ENCODE measurements around the gene FAM169A.

Gene FAM169A

DNA sequence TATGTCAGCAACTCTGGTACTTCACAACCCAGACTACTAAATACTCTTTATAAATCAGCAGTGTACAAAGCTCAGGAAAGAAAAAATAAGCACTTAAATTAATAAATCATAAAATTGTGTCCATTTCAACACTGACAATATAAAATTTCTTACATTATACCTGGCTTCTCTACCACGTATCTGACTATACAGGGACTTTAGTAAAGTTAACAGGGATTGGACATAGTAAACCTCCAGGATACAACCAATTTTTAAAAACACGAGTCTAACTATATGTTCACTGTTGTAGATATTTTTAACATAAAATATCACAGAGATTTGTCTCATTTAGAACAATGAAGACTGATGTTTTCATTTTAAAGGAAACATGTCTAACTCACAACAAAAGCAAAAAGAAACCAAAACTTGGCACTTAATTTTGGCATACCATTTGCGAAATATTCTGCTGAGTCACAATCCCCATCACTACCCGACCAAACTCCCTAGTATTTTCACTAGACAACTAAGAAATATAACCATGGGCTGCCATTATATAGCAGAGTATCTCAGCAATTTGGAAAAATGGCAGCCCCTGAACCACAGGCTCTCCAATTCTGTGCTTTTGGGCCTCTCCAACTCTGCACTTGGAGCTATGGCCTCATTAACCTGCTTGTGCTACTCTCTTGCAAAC, 14.4 kb downstream of the FAM169A start:
- H3K9me3 Mint-ChIP-seq = peaks cover 10% of the 10 kb centered on the region
- H3K27ac Mint-ChIP-seq = peak overlapping the region; percentile 86
- peaks cover 11% of the 10 kb centered on the region for H3K36me3 Mint-ChIP-seq (ENCODE audit: low read depth)
- H3K4me3 Mint-ChIP-seq = peak overlapping the region; percentile 53
- peaks cover 39% of the 10 kb centered on the region for H3K4me1 Mint-ChIP-seq (ENCODE audit: low read depth)
- no peak for DNase-seq
- no peaks in the 10 kb centered on the region for H3K27me3 Mint-ChIP-seq

GRCh38 chr5:74850789-74851425, 15.3 kb downstream of the FAM169A start:
- Mint-ChIP-seq H3K4me1 (ENCODE audit: low read depth) (peaks cover 41% of the 10 kb centered on the region), H3K27ac (peak overlapping the region; percentile 26)

GRCh38 chr5:74850030-74850429, 16.2 kb downstream of the FAM169A start:
- H3K4me3 Mint-ChIP-seq = no peak overlapping the region
- no peaks in the 10 kb centered on the region for H3K36me3 Mint-ChIP-seq (ENCODE audit: low read depth)
- no peaks in the 10 kb centered on the region for H3K9me3 Mint-ChIP-seq
- H3K27ac Mint-ChIP-seq = no peak overlapping the region
- H3K27me3 Mint-ChIP-seq = no peaks in the 10 kb centered on the region
- DNase-seq = no peak
- H3K4me1 Mint-ChIP-seq (ENCODE audit: low read depth) = peaks cover 41% of the 10 kb centered on the region

More at GRCh38 chr5:74850789-74851425, 15.3 kb downstream of the FAM169A start:
- H3K36me3 Mint-ChIP-seq (ENCODE audit: low read depth) = peaks cover 5% of the 10 kb centered on the region
- no peaks in the 10 kb centered on the region for H3K27me3 Mint-ChIP-seq
- no peak for DNase-seq
- peaks cover 6% of the 10 kb centered on the region for H3K9me3 Mint-ChIP-seq
- no peak overlapping the region for H3K4me3 Mint-ChIP-seq

DNA sequence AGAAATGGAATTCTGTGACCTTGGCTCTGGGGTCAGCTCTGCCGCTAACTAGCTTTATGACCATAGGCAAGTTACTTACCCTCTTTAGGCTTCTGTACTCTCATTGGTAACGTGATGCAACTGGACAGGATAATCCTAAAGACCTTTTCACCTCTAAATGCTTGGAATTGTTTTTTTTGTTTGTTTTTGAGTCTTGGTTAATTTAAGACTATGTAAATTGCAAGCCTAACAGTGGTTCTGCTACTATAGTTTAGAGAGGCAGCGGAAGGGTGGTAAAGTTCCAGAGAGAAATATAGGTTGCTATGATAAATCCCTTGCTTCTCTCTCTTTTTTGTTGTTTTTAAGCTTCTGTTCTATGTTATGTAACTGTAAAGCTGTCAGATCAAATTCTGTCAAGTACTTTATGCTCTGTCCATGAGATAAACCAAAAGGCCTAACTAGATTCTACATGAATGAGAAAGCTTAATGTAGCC, 17.6 kb downstream of the FAM169A start:
- Mint-ChIP-seq H3K4me3 (no peak overlapping the region), H3K36me3 (ENCODE audit: low read depth) (no peaks in the 10 kb centered on the region), H3K9me3 (no peaks in the 10 kb centered on the region), H3K27ac (no peak overlapping the region), H3K4me1 (ENCODE audit: low read depth) (peaks cover 40% of the 10 kb centered on the region), H3K27me3 (no peaks in the 10 kb centered on the region)
- DNase-seq = no peak

DNA sequence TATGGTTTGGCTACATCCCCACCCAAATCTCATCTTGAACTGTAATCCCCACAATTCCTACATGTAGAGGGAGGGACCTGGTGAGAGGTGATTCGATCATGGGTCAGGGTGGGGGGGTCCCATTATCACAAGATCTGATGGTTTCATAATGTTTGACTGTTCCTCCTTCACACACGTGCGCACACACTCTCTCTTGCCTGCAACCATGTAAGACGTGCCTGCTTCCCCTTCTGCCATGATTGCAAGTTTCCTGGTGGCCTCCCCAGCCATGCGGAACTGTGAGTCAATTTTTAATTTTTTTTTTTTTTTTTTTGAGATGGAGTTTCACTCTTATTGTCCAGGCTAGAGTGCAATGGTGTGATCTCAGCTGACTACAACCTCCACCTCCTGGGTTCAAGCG, 27.0 kb downstream of the FAM169A start:
- H3K4me3 Mint-ChIP-seq = no peak overlapping the region
- no peak overlapping the region for H3K27ac Mint-ChIP-seq
- H3K4me1 Mint-ChIP-seq (ENCODE audit: low read depth) = peaks cover 23% of the 10 kb centered on the region
- peaks cover 43% of the 10 kb centered on the region for H3K36me3 Mint-ChIP-seq (ENCODE audit: low read depth)
- no peaks in the 10 kb centered on the region for H3K9me3 Mint-ChIP-seq
- H3K27me3 Mint-ChIP-seq = no peaks in the 10 kb centered on the region
- DNase-seq = no peak

DNA sequence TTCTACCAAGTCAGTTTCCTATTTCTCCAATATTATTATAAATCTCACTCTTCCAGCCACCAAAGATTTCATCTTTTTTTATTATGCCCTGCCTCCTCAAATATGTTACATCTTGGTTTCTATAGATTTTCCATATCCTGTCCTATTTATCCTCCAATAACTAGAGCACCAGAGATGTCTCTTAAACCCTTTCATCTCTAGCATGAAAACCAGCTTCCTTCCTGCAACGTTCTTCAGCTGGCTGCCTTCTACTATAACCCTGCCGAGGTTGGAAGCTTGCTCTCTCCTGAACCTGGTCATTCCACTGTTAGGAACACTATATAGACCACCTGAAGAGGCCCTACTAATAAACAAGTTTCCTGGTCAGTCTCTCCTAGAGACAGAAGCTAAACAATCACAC, 27.9 kb downstream of the FAM169A start:
- no peak for DNase-seq
- H3K4me3 Mint-ChIP-seq = no peak overlapping the region
- H3K27me3 Mint-ChIP-seq = no peaks in the 10 kb centered on the region
- peaks cover 50% of the 10 kb centered on the region for H3K36me3 Mint-ChIP-seq (ENCODE audit: low read depth)
- H3K27ac Mint-ChIP-seq = no peak overlapping the region
- H3K9me3 Mint-ChIP-seq = no peaks in the 10 kb centered on the region
- peaks cover 16% of the 10 kb centered on the region for H3K4me1 Mint-ChIP-seq (ENCODE audit: low read depth)

- DNase-seq = no peak
- no peak overlapping the region for H3K27ac Mint-ChIP-seq
- no peaks in the 10 kb centered on the region for H3K27me3 Mint-ChIP-seq
- peaks cover 54% of the 10 kb centered on the region for H3K36me3 Mint-ChIP-seq (ENCODE audit: low read depth)
- no peaks in the 10 kb centered on the region for H3K9me3 Mint-ChIP-seq
- no peak overlapping the region for H3K4me3 Mint-ChIP-seq
- H3K4me1 Mint-ChIP-seq (ENCODE audit: low read depth) = peaks cover 9% of the 10 kb centered on the region
These were observed 29.1 kb downstream of the FAM169A start for GRCh38 chr5:74837115-74837514.

DNA sequence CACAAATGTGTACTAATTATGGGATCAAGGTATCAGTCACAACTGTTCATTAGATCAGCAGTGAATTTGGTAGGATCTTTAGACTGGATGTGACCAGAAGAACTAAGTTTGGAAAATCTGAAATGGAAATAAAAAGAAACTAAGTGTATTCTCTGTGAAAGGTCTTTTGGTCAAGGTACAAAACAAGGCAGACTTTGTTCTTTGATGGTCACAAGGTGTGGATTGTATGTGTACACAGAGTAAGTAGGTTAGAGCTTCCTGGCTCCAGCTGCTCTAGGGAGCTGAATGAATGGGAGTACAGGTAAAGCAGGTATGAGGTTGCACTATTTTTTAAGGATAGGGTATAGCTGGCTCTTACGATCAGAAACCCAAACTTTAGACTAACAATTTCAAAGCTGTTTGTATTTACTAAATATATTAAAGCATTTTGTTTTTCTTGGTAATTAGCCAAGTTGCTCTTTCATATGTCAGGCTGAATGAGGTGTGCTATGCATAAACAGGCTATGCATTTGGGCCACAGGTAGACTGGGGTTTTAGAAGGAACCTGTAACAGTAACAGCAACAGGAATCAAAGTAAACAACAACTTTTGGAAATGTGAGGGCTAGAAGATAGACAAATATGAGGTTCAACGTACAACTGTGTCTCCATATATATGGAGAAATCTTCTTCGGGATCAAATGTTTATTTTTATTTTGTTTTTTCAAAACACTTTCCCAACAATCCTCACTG, 32.5 kb downstream of the FAM169A start:
- no peak overlapping the region for H3K27ac Mint-ChIP-seq
- DNase-seq = no peak
- peaks cover 67% of the 10 kb centered on the region for H3K36me3 Mint-ChIP-seq (ENCODE audit: low read depth)
- no peak overlapping the region for H3K4me3 Mint-ChIP-seq
- H3K9me3 Mint-ChIP-seq = no peaks in the 10 kb centered on the region
- H3K27me3 Mint-ChIP-seq = no peaks in the 10 kb centered on the region
- H3K4me1 Mint-ChIP-seq (ENCODE audit: low read depth) = peaks cover 6% of the 10 kb centered on the region

DNA sequence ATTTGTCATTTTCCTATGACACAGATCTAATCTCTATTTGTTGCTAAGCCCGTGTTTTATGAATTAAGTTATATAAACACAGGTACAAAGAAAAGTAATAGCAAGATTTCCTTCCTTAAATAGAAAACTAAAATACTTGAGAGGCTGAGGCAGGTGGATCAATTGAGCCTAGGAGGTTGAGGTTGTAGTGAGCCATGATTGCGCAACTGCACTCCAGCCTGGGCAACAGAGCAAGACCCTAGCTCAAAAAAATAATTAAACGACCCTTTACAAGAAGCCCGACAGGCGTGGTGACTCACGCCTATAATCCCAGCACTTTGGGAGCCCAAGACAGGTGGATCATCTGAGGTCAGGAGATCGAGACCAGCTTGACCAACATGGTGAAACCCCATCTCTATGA, 36.8 kb downstream of the FAM169A start:
- Mint-ChIP-seq H3K4me1 (ENCODE audit: low read depth) (no peaks in the 10 kb centered on the region), H3K36me3 (ENCODE audit: low read depth) (peaks cover 33% of the 10 kb centered on the region), H3K27me3 (no peaks in the 10 kb centered on the region), H3K4me3 (no peak overlapping the region), H3K9me3 (no peaks in the 10 kb centered on the region), H3K27ac (no peak overlapping the region)
- no peak for DNase-seq

- no peaks in the 10 kb centered on the region for H3K27me3 Mint-ChIP-seq
- peaks cover 1% of the 10 kb centered on the region for H3K4me1 Mint-ChIP-seq (ENCODE audit: low read depth)
- no peaks in the 10 kb centered on the region for H3K36me3 Mint-ChIP-seq (ENCODE audit: low read depth)
- H3K4me3 Mint-ChIP-seq = no peak overlapping the region
- H3K27ac Mint-ChIP-seq = no peak overlapping the region
- DNase-seq = no peak
- H3K9me3 Mint-ChIP-seq = no peaks in the 10 kb centered on the region
These were observed 43.9 kb downstream of the FAM169A start for GRCh38 chr5:74822288-74822687.

GRCh38 chr5:74816875-74817274, 49.3 kb downstream of the FAM169A start:
- Mint-ChIP-seq H3K4me3 (no peak overlapping the region), H3K27ac (no peak overlapping the region), H3K36me3 (ENCODE audit: low read depth) (peaks cover 15% of the 10 kb centered on the region), H3K9me3 (no peaks in the 10 kb centered on the region), H3K27me3 (no peaks in the 10 kb centered on the region), H3K4me1 (ENCODE audit: low read depth) (peaks cover 14% of the 10 kb centered on the region)
- no peak for DNase-seq

GRCh38 chr5:74810915-74811314, 55.3 kb downstream of the FAM169A start:
- H3K9me3 Mint-ChIP-seq = no peaks in the 10 kb centered on the region
- H3K27me3 Mint-ChIP-seq = no peaks in the 10 kb centered on the region
- H3K4me3 Mint-ChIP-seq = no peak overlapping the region
- no peak overlapping the region for H3K27ac Mint-ChIP-seq
- H3K36me3 Mint-ChIP-seq (ENCODE audit: low read depth) = peaks cover 21% of the 10 kb centered on the region
- DNase-seq = no peak
- H3K4me1 Mint-ChIP-seq (ENCODE audit: low read depth) = peaks cover under 1% of the 10 kb centered on the region

GRCh38 chr5:74801941-74802340, 64.2 kb downstream of the FAM169A start:
- no peaks in the 10 kb centered on the region for H3K4me1 Mint-ChIP-seq (ENCODE audit: low read depth)
- no peak overlapping the region for H3K27ac Mint-ChIP-seq
- H3K27me3 Mint-ChIP-seq = no peaks in the 10 kb centered on the region
- H3K4me3 Mint-ChIP-seq = no peak overlapping the region
- peaks cover 37% of the 10 kb centered on the region for H3K36me3 Mint-ChIP-seq (ENCODE audit: low read depth)
- no peaks in the 10 kb centered on the region for H3K9me3 Mint-ChIP-seq
- DNase-seq = no peak

GRCh38 chr5:74801197-74801596, 65.0 kb downstream of the FAM169A start:
- no peak overlapping the region for H3K4me3 Mint-ChIP-seq
- no peak for DNase-seq
- H3K4me1 Mint-ChIP-seq (ENCODE audit: low read depth) = no peaks in the 10 kb centered on the region
- no peaks in the 10 kb centered on the region for H3K27me3 Mint-ChIP-seq
- H3K27ac Mint-ChIP-seq = no peak overlapping the region
- H3K36me3 Mint-ChIP-seq (ENCODE audit: low read depth) = peaks cover 44% of the 10 kb centered on the region
- no peaks in the 10 kb centered on the region for H3K9me3 Mint-ChIP-seq

Data from activated T-cell treated with anti-CD3 and anti-CD28 coated beads, Interleukin-2, amount 50 U/mL, for 24 hours (primary cell).